Vagina (tissue), 2 donors: ENCODE data around the gene SHANK1. TPM values are rescaled to one million over a fixed set of nuclear protein-coding genes. Genes with fewer than 3 reads are reported as not detected.

Experiments
- DNase-seq, 2 donors: peaks; one replicate each; pipeline ENCODE4 v3.0.0-alpha.2; 2017; ENCODE audit errors: extremely low spot score in 2 of 2
- H3K27ac ChIP-seq: fragments of 200-600 bp; sonication (generic); one replicate; pipeline ENCODE4 v1.5.1; 2019
- H3K27me3 ChIP-seq: fragments of 200-600 bp; sonication (generic); one replicate; pipeline ENCODE4 v1.5.1; 2019
- H3K36me3 ChIP-seq, 2 donors: fragments of 200-600 bp; sonication (generic); one replicate each; pipeline ENCODE4 v1.5.1; 2017 to 2019
- H3K4me1 ChIP-seq: fragments of 200-600 bp; sonication (generic); one replicate; pipeline ENCODE4 v1.5.1; 2019
- H3K4me3 ChIP-seq, 2 donors: fragments of 200-600 bp; sonication (generic); 1 replicate in 1 of 2; 2 replicates in 1 of 2; pipeline ENCODE4 v1.5.1; 2016 to 2019
- H3K9me3 ChIP-seq: fragments of 200-600 bp; sonication (generic); one replicate; pipeline ENCODE4 v1.5.1; 2019
- POLR2A ChIP-seq, 2 donors: fragments of 450-650 bp; IDR thresholded peaks; one replicate each; pipeline ENCODE4 v1.6.1; 2017; ENCODE audit warnings: antibody characterized with exemption in 2 of 2, mild to moderate bottlenecking in 2 of 2, moderate library complexity in 2 of 2
- POLR2AphosphoS5 ChIP-seq, 2 donors: sonication (generic); formaldehyde crosslinking; IDR thresholded peaks; one replicate each; pipeline ENCODE4 v1.9.0; 2017; ENCODE audit warnings: antibody characterized with exemption in 2 of 2, mild to moderate bottlenecking in 2 of 2, low read depth in 1 of 2; ENCODE audit not compliant: insufficient read depth in 1 of 2
- intact Hi-C: fragments of 100-400 bp; cut with DNase I; formaldehyde crosslinking; loops from one replicate; pipeline ENCODE4 v1.15.1; 2023
- total RNA-seq: library from RNA; depleted of rRNA; stranded (reverse); fragments of >200 nt; gene quantifications from one replicate; pipeline ENCODE4 v1.2.3, GENCODE V29; 2016
- TF ChIP-seq, protein P1 (sequence below), 3 experiments: fragments of 450-650 bp in 2 of 3; fragments of 200-600 bp in 1 of 3; sonication (generic) in 1 of 3; IDR thresholded peaks; one replicate each; pipeline ENCODE4 v1.5.1; 2017 to 2019; ENCODE audit warnings: antibody characterized with exemption in 3 of 3, mild to moderate bottlenecking in 2 of 3, moderate library complexity in 2 of 3

SHANK1 gene
- total RNA-seq, 1 donor from 2014 or later: 0.98 TPM

DNA sequence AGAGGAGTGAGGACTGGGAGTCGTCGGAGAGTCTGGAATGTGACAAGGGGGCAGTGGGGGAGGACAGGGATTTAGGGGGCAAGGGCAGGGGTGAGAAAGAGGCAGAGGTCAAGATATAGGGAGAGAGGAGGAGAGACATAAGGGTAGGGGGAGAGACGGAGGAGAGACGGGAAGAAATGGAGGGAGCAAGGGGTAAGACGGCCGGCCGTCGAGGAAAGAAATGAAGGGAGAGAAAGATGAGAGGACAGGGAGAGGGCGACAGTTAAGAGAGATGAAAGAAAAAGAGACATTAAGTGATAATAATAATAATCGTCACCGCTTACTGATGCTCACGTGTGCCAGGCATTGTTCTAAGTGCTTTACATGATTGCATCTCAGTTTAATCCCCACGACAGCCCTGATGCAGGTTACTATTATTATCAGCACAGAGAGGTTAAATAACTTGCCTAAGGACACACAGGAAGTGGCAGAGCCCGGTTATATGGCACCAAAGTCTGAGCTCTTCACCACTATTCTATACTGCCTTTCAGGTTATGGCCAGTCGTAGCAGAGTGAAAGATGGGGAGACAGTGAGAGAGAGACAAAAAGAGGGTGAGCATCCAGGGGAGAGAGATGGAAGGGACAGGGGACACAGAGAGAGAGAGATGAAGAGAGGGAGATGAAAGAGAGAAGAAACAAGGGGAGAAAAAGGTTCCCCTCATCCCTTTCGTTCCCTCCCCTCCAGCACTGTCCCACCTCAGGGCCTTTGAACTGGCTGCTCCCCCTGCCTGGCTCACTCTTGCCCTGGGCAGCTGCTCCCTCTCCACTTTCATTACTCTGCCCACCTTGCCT lies 56.7 kb downstream of the SHANK1 start:
- Histone ChIP-seq H3K27ac (no peak overlapping the region), H3K9me3 (no peaks in the 10 kb centered on the region), H3K4me1 (peaks cover 33% of the 10 kb centered on the region), H3K36me3 (no peaks in the 10 kb centered on the region), H3K27me3 (peaks cover 6% of the 10 kb centered on the region), H3K4me3 (no peak overlapping the region)
- no peak for TF ChIP-seq POLR2AphosphoS5 (IDR thresholded peaks at IDR 0.05; ENCODE audit: insufficient read depth in 1 of 2, low read depth in 1 of 2)
- TF ChIP-seq, protein P1, sequence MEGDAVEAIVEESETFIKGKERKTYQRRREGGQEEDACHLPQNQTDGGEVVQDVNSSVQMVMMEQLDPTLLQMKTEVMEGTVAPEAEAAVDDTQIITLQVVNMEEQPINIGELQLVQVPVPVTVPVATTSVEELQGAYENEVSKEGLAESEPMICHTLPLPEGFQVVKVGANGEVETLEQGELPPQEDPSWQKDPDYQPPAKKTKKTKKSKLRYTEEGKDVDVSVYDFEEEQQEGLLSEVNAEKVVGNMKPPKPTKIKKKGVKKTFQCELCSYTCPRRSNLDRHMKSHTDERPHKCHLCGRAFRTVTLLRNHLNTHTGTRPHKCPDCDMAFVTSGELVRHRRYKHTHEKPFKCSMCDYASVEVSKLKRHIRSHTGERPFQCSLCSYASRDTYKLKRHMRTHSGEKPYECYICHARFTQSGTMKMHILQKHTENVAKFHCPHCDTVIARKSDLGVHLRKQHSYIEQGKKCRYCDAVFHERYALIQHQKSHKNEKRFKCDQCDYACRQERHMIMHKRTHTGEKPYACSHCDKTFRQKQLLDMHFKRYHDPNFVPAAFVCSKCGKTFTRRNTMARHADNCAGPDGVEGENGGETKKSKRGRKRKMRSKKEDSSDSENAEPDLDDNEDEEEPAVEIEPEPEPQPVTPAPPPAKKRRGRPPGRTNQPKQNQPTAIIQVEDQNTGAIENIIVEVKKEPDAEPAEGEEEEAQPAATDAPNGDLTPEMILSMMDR (IDR thresholded peaks at IDR 0.05): no peak
- no peak for TF ChIP-seq POLR2A (IDR thresholded peaks at IDR 0.05)
- intact Hi-C loops: no loop called here
- no peak for DNase-seq

DNA sequence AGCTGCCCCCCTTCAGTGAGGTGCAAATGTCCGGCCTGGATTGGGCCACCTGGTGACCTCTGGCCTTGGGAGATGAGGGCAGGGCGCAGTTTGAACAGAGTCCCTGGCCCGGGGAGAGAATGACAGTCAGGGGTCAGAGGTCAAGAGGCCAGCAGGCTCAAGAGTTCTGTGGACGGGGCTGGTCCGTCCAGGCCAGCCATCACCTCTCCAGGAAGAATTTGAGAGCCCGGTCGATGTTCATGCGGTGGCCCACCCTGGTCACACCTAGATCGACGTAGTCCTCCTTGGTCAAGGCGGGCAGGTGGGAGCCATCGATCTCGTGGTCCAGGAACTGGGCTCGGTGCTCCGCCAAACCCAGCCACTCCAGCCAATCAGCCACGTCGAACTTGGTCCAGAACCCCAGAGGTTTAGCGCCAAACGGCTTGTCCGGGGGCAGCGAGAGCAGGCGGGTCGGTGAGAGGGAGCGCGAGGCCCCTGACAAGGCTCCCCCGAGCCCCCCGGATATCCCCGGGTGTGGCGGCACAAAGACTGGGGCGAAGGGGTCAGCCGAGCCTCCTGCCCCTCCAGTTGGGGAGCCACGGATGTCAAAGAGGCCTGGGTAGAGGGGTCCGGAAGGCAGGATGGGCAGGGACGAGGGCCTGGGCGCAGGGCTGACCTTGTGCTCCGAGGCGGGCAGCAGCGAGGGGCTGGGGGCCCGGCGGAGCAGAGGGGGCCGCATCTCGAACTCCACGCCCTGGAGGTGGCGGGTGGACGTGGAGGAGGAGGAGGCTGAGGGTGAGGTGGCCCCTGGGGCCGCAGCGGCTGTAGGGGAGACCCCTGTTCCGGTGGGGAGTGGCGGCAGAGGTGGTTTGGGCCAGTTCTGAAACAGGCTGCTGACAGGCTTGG lies 57.6 kb downstream of the SHANK1 start:
- intact Hi-C loops: no loop called here
- Histone ChIP-seq H3K9me3 (no peaks in the 10 kb centered on the region), H3K4me3 (no peak overlapping the region), H3K36me3 (no peaks in the 10 kb centered on the region), H3K4me1 (peaks cover 27% of the 10 kb centered on the region), H3K27ac (no peak overlapping the region), H3K27me3 (peaks cover 6% of the 10 kb centered on the region)
- TF ChIP-seq, protein P1 (IDR thresholded peaks at IDR 0.05): no peak
- no peak for TF ChIP-seq POLR2AphosphoS5 (IDR thresholded peaks at IDR 0.05; ENCODE audit: insufficient read depth in 1 of 2, low read depth in 1 of 2)
- no peak for TF ChIP-seq POLR2A (IDR thresholded peaks at IDR 0.05)
- no peak for DNase-seq

DNA sequence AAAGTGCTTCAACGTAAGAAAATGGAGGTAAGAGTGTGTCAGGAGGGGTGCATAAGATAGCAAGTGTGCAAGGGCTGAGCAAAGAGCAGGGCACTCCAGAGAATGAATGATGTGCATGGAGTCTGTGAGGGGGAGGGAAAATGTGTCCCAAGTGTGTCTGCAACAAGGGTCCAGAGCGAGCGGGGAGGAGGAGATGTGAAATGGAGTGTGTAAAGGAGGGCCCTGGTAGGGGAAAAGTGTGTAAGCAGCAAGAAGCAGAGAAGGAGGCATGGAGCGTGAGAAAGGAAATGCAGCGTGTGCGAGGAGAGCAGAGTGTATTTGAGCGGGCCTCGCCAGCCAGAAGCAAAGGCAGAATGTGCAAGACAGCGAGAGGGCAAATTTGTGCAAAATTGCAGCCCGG lies 58.6 kb downstream of the SHANK1 start:
- H3K27ac ChIP-seq: no peak overlapping the region
- H3K9me3 ChIP-seq: no peaks in the 10 kb centered on the region
- H3K4me3 ChIP-seq: no peak overlapping the region
- H3K4me1 ChIP-seq: peaks cover 20% of the 10 kb centered on the region
- H3K27me3 ChIP-seq: peaks cover 6% of the 10 kb centered on the region
- H3K36me3 ChIP-seq: no peaks in the 10 kb centered on the region
- no peak for TF ChIP-seq POLR2AphosphoS5 (IDR thresholded peaks at IDR 0.05; ENCODE audit: insufficient read depth in 1 of 2, low read depth in 1 of 2)
- no peak for TF ChIP-seq POLR2A (IDR thresholded peaks at IDR 0.05)
- TF ChIP-seq, protein P1 (IDR thresholded peaks at IDR 0.05): no peak
- DNase-seq: no peak
- intact Hi-C loops: no loop called here

DNA sequence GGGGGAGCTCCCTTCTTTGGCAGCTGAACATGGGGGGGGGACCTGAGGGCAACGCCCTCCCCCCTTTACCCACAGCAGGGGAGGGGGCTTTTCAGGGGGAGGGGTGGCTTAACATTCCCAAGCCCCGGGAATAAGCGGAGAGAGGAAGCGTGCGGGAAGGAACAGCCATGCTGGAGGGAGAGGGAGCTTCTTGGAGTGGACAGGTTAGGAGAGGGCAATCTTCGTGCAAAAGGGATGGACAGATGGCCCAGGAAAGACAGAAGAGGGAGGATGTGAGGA lies 59.6 kb downstream of the SHANK1 start:
- H3K27me3 ChIP-seq: peaks cover 6% of the 10 kb centered on the region

More for the DNA sequence above, 59.6 kb downstream of the SHANK1 start:
- Histone ChIP-seq H3K27ac (no peak overlapping the region), H3K9me3 (no peaks in the 10 kb centered on the region), H3K4me3 (no peak overlapping the region), H3K4me1 (peaks cover 19% of the 10 kb centered on the region), H3K36me3 (no peaks in the 10 kb centered on the region)
- TF ChIP-seq POLR2A (IDR thresholded peaks at IDR 0.05) (no peak), POLR2AphosphoS5 (IDR thresholded peaks at IDR 0.05; ENCODE audit: insufficient read depth in 1 of 2, low read depth in 1 of 2) (no peak)
- TF ChIP-seq, protein P1 (IDR thresholded peaks at IDR 0.05): no peak
- intact Hi-C loops: no loop called here
- no peak for DNase-seq
